B cell (primary cell): ENCODE results near the gene SAG. TPM values are rescaled to one million over a fixed set of nuclear protein-coding genes. Genes with fewer than 3 reads are reported as not detected.
A peak's percentile ranks its signal among the peaks of the same experiment; 100 is the strongest.

Source experiments
- ATAC-seq: fragments of 200-7000 bp; cut with Tn5 transposase; one replicate; pipeline ENCODE4 v1.10.0; 2021; ENCODE audit warnings: low read depth, mild to moderate bottlenecking, moderate number of reproducible peaks, moderate library complexity
- CTCF ChIA-PET: fragments of 350-600 bp; sonication (Branson Sonifier 250); formaldehyde crosslinking; loops from one replicate; lab custom pipeline; 2021; ENCODE audit warnings: antibody characterized with exemption, inconsistent platforms; lab: Charles Lee
- POLR2A ChIA-PET: fragments of 350-600 bp; sonication (Branson Sonifier 250); formaldehyde crosslinking; loops from one replicate; lab custom pipeline; 2021; ENCODE audit warnings: antibody characterized with exemption; lab: Charles Lee
- DNase-seq: peaks from one replicate; pipeline ENCODE4 v3.0.0; 2013
- H2AFZ ChIP-seq: 2 replicates; pipeline ENCODE4 v1.6.1; 2012; ENCODE audit warnings: mild to moderate bottlenecking, low read depth, low read length; ENCODE audit not compliant: insufficient read depth, poor library complexity, severe bottlenecking
- H3K27ac ChIP-seq, 2 donors: 1 replicate in 1 of 2; 2 replicates in 1 of 2; pipeline ENCODE4 v1.5.1; 2012 to 2013; ENCODE audit warnings: low read length in 2 of 2, mild to moderate bottlenecking in 2 of 2, moderate library complexity in 1 of 2
- H3K27me3 ChIP-seq, 4 experiments: fragments of 200-600 bp in 1 of 4; sonication (generic) in 1 of 4; replicated peaks in 1 of 4; 1 replicate in 2 of 4; 2 replicates in 2 of 4; pipeline versions ENCODE4 v1.6.1 to v1.7.0; 2013 to 2016; ENCODE audit warnings: low read length in 3 of 4, mild to moderate bottlenecking in 2 of 4, mixed read lengths in 1 of 4, moderate library complexity in 1 of 4; ENCODE audit not compliant: insufficient read depth in 4 of 4, control insufficient read depth in 3 of 4; ENCODE audit errors: control extremely low read depth in 1 of 4
- H3K36me3 ChIP-seq, 2 experiments: replicated peaks in 1 of 2; 1 replicate in 1 of 2; 2 replicates in 1 of 2; pipeline versions ENCODE4 v1.6.1 to v1.7.1; 2013; ENCODE audit warnings: low read length in 1 of 2; ENCODE audit not compliant: insufficient read depth in 2 of 2, control insufficient read depth in 1 of 2; ENCODE audit errors: control extremely low read depth in 1 of 2, extremely low read depth in 1 of 2
- H3K4me1 ChIP-seq, 2 donors: fragments of 200-600 bp in 1 of 2; sonication (generic) in 1 of 2; 1 replicate in 1 of 2; 2 replicates in 1 of 2; pipeline versions ENCODE4 v1.5.1 to v1.6.1; 2013 to 2017; ENCODE audit warnings: low read length in 2 of 2; ENCODE audit not compliant: control insufficient read depth in 2 of 2, insufficient read depth in 2 of 2
- H3K4me2 ChIP-seq: replicated peaks from 2 replicates; pipeline ENCODE3; 2012; ENCODE audit warnings: mild to moderate bottlenecking, low read depth, low read length; ENCODE audit not compliant: poor library complexity, severe bottlenecking
- H3K4me3 ChIP-seq, 5 experiments: fragments of 200-600 bp in 1 of 5; sonication (generic) in 1 of 5; 1 replicate in 3 of 5; 2 replicates in 2 of 5; pipeline versions ENCODE4 v1.5.1 to v1.7.0; 2011 to 2016; ENCODE audit warnings: low read length in 4 of 5, mild to moderate bottlenecking in 4 of 5, low read depth in 2 of 5, control low read depth in 1 of 5, moderate library complexity in 1 of 5; ENCODE audit not compliant: insufficient read depth in 1 of 5; ENCODE audit errors: control extremely low read depth in 1 of 5, extremely low read depth in 1 of 5
- H3K79me2 ChIP-seq: fragments of 200-600 bp; sonication (generic); one replicate; pipeline ENCODE4 v1.6.0; 2016; ENCODE audit warnings: low read length; ENCODE audit not compliant: control insufficient read depth, insufficient read depth
- H3K9ac ChIP-seq: fragments of 200-600 bp; sonication (generic); 2 replicates; pipeline ENCODE4 v1.6.1; 2017; ENCODE audit warnings: mild to moderate bottlenecking, low read length, moderate library complexity
- H3K9me3 ChIP-seq, 3 donors: one replicate each; pipeline versions ENCODE4 v1.6.1 to v1.7.1; 2013; ENCODE audit warnings: low read length in 2 of 3; ENCODE audit not compliant: control insufficient read depth in 2 of 3, insufficient read depth in 1 of 3; ENCODE audit errors: control extremely low read depth in 1 of 3
- H4K20me1 ChIP-seq: 2 replicates; pipeline ENCODE4 v1.6.0; 2012; ENCODE audit warnings: mild to moderate bottlenecking, low read length; ENCODE audit not compliant: insufficient read depth, control insufficient read depth, poor library complexity, severe bottlenecking
- H3K27ac Mint-ChIP-seq: one replicate; pipeline ENCODE4 v1.8.0; 2021; ENCODE audit warnings: mixed read lengths
- H3K27me3 Mint-ChIP-seq: one replicate; pipeline ENCODE4 v1.8.0; 2021; ENCODE audit warnings: mixed read lengths
- H3K4me1 Mint-ChIP-seq: one replicate; pipeline ENCODE4 v1.8.0; 2021; ENCODE audit warnings: mixed read lengths
- H3K4me3 Mint-ChIP-seq: one replicate; pipeline ENCODE4 v1.8.0; 2021; ENCODE audit warnings: mixed read lengths
- H3K9me3 Mint-ChIP-seq: one replicate; pipeline ENCODE4 v1.8.0; 2022; ENCODE audit warnings: mixed read lengths; ENCODE audit not compliant: insufficient read depth
- EZH2 ChIP-seq: IDR thresholded peaks from 2 replicates; pipeline ENCODE4 v1.6.1; 2012; ENCODE audit warnings: borderline replicate concordance, low read depth, mild to moderate bottlenecking, moderate library complexity, low read length; ENCODE audit not compliant: insufficient read depth, poor library complexity, severe bottlenecking
- WGBS: methylation state at CpG from one replicate; pipeline ENCODE4 v1.1.5; 2013; ENCODE audit warnings: missing lambda C conversion rate; ENCODE audit not compliant: insufficient coverage; 5-methylcytosine and 5-hydroxymethylcytosine counted together
- intact Hi-C: fragments of 100-400 bp; cut with micrococcal nuclease; formaldehyde crosslinking; loops from one replicate; pipeline ENCODE4 v1.10.0; 2022
- polyA plus RNA-seq: library from polyadenylated mRNA; depleted of rRNA; stranded (reverse); fragments of >200 nt; gene quantifications from 2 replicates; pipeline ENCODE4 v1.2.3, GENCODE V29; 2012
- total RNA-seq, 2 donors: library from RNA; stranded (reverse); fragments of 120-200 nt in 1 of 2; gene quantifications; 1 replicate in 1 of 2; 2 replicates in 1 of 2; pipeline versions ENCODE4 v1.2.3 to v1.2.4, GENCODE V29; 2013 to 2022
- TF ChIP-seq, protein P1 (sequence below): fragments of 200-600 bp; IDR thresholded peaks from one replicate; pipeline ENCODE4 v1.8.0; 2022; ENCODE audit warnings: antibody characterized with exemption, mild to moderate bottlenecking

SAG gene
- total and polyA plus RNA-seq, 2 donors (not counting 1 experiment from before 2014, with no cell fraction given) = 0.03 to 0.17 TPM

DNA sequence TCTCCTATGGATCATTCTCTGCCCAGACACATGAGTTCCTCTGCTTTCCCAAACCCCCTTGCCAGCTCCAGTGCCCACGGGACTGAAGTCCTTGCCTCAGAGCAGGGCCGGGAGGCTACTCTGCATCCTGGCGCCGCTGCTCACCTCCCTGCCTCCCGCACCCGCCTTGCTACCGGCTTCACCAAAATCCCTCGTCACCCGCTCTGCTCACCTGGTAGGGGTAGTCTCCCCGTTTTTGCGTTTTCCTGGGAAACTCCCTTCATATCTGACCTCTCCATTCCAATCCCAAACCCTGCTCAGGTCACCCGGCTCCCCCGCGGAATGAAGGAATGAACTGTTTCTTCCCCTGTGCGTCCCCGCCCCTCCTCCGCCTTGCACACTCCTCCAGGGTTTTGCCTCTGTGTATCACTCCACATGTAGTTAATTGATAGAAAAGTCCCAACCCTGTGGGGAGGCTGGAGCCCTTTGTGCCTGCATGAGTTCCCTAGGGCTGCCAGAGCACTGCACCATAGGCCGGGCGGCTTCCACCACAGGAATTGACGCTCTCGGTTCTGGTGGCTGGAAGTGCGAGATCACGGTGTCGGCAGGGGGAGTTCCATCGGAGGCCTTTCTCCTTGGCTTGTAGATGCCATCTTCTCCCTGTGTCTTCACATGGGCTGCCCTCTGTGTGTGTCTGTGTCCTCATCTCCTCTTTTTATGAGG lies 44.7 kb downstream of the SAG start:
- Histone ChIP-seq H3K27me3 (no peaks in the 10 kb centered on the region), H3K9me3 (no peaks in the 10 kb centered on the region), H3K4me2 (peak overlapping the region; percentile 84), H3K79me2 (peaks cover 59% of the 10 kb centered on the region), H3K4me1 (peaks cover 78 to 88% of the 10 kb centered on the region in 2 donors), H3K4me3 (peak overlapping the region in 4 of 5 experiments; percentile 61 to 85 (median 64)), H2AFZ (no peak overlapping the region), H3K9ac (peak overlapping the region; percentile 72), H4K20me1 (no peaks in the 10 kb centered on the region), H3K27ac (peak overlapping the region; percentile 89 to 97), H3K36me3 (peaks cover 0 to 4% of the 10 kb centered on the region in 2 experiments)
- Mint-ChIP-seq H3K27ac (peak overlapping the region; percentile 96), H3K4me1 (peaks cover 85% of the 10 kb centered on the region), H3K27me3 (no peaks in the 10 kb centered on the region), H3K4me3 (peak overlapping the region; percentile 96), H3K9me3 (no peaks in the 10 kb centered on the region)
- ChIA-PET POLR2A (no interaction called here), CTCF (no interaction called here)
- no peak for TF ChIP-seq EZH2
- TF ChIP-seq, protein P1, sequence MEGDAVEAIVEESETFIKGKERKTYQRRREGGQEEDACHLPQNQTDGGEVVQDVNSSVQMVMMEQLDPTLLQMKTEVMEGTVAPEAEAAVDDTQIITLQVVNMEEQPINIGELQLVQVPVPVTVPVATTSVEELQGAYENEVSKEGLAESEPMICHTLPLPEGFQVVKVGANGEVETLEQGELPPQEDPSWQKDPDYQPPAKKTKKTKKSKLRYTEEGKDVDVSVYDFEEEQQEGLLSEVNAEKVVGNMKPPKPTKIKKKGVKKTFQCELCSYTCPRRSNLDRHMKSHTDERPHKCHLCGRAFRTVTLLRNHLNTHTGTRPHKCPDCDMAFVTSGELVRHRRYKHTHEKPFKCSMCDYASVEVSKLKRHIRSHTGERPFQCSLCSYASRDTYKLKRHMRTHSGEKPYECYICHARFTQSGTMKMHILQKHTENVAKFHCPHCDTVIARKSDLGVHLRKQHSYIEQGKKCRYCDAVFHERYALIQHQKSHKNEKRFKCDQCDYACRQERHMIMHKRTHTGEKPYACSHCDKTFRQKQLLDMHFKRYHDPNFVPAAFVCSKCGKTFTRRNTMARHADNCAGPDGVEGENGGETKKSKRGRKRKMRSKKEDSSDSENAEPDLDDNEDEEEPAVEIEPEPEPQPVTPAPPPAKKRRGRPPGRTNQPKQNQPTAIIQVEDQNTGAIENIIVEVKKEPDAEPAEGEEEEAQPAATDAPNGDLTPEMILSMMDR = no peak
- 97% methylated on average over 20 of the region's 25 CpGs for WGBS
- ATAC-seq = no peak
- DNase-seq = no peak
- intact Hi-C loops = loop anchor here (10.0 kb wide), 1 partner anchor 247 kb away; no protein-coding TSS in a partner anchor
